H1 (cell line): Measurements from ENCODE around the gene MRM1. TPM values are rescaled to one million over a fixed set of nuclear protein-coding genes. Genes with fewer than 3 reads are reported as not detected.

Experiments used
- CTCF ChIA-PET: fragments of 300-600 bp; sonication (Branson Sonifier 250); formaldehyde crosslinking; loops from one replicate; lab custom pipeline; 2021; ENCODE audit not compliant: partially characterized antibody; lab: Charles Lee
- POLR2A ChIA-PET: fragments of 300-600 bp; sonication (Branson Sonifier 250); formaldehyde crosslinking; loops from one replicate; lab custom pipeline; 2021; ENCODE audit warnings: inconsistent platforms; ENCODE audit not compliant: partially characterized antibody; lab: Charles Lee
- DNase-seq, 2 experiments: peaks; one replicate each; pipeline versions ENCODE4 v3.0.0 to v3.0.0-alpha.2; 2010 to 2022; ENCODE audit warnings: low spot score in 2 of 2, low read depth in 1 of 2, mixed read lengths in 1 of 2
- FAIRE-seq: peaks from 2 replicates; lab custom pipeline; 2011; peaks lifted over from hg19 to GRCh38; lab: Jason Lieb, UNC
- H2AFZ ChIP-seq: 2 replicates; pipeline ENCODE4 v1.8.1; 2012; ENCODE audit warnings: low read length, inconsistent platforms
- H2AK5ac ChIP-seq: 2 replicates; pipeline ENCODE4 v1.6.1; 2013; ENCODE audit warnings: low read depth, low read length
- H2BK120ac ChIP-seq: replicated peaks from 2 replicates; pipeline ENCODE3; 2013; ENCODE audit warnings: low read depth, low read length, inconsistent platforms
- H2BK12ac ChIP-seq: 2 replicates; pipeline ENCODE4 v1.6.1; 2013; ENCODE audit warnings: low read depth, low read length
- H2BK15ac ChIP-seq: 2 replicates; pipeline ENCODE4 v1.6.1; 2013; ENCODE audit warnings: low read length
- H2BK20ac ChIP-seq: 2 replicates; pipeline ENCODE4 v1.6.1; 2013; ENCODE audit warnings: low read length
- H2BK5ac ChIP-seq: 2 replicates; pipeline ENCODE4 v1.6.1; 2013; ENCODE audit warnings: low read depth, low read length
- H3K14ac ChIP-seq: 2 replicates; pipeline ENCODE4 v1.6.1; 2013; ENCODE audit warnings: inconsistent platforms; ENCODE audit not compliant: insufficient read length
- H3K18ac ChIP-seq: 2 replicates; pipeline ENCODE4 v1.6.1; 2013; ENCODE audit warnings: low read length; ENCODE audit errors: extremely low read depth
- H3K23ac ChIP-seq: 2 replicates; pipeline ENCODE4 v1.6.1; 2013; ENCODE audit warnings: inconsistent platforms; ENCODE audit not compliant: insufficient read length
- H3K23me2 ChIP-seq: 2 replicates; pipeline ENCODE4 v1.6.1; 2013; ENCODE audit warnings: low read depth, low read length
- H3K27ac ChIP-seq: 2 replicates; pipeline ENCODE4 v1.6.1; 2011; ENCODE audit warnings: low read depth, low read length, inconsistent platforms
- H3K27me3 ChIP-seq, 4 experiments: replicated peaks in 1 of 4; 1 replicate in 1 of 4; 2 replicates in 3 of 4; pipeline versions ENCODE4 v1.6.1 to v1.8.1; 2011 to 2013; ENCODE audit warnings: low read length in 3 of 4, mild to moderate bottlenecking in 3 of 4, inconsistent platforms in 2 of 4, mixed read lengths in 2 of 4, moderate library complexity in 1 of 4; ENCODE audit not compliant: control insufficient read depth in 3 of 4, insufficient read depth in 3 of 4; ENCODE audit errors: extremely low read depth in 1 of 4
- H3K36me3 ChIP-seq, 4 experiments: 2 replicates each; pipeline versions ENCODE4 v1.6.1 to v1.8.1; 2011 to 2013; ENCODE audit warnings: mild to moderate bottlenecking in 4 of 4, low read length in 3 of 4, moderate library complexity in 2 of 4, control low read depth in 1 of 4, inconsistent platforms in 1 of 4; ENCODE audit not compliant: insufficient read depth in 4 of 4, control insufficient read depth in 2 of 4
- H3K4ac ChIP-seq: replicated peaks from 2 replicates; pipeline ENCODE3; 2013; ENCODE audit warnings: low read length, low read depth, mixed read lengths, inconsistent platforms; ENCODE audit not compliant: insufficient read length
- H3K4me1 ChIP-seq, 4 experiments: replicated peaks in 1 of 4; 1 replicate in 1 of 4; 2 replicates in 3 of 4; pipeline versions ENCODE4 v1.6.1 to v1.8.1; 2011 to 2013; ENCODE audit warnings: low read length in 3 of 4, inconsistent platforms in 2 of 4, mixed read lengths in 1 of 4; ENCODE audit not compliant: insufficient read depth in 4 of 4, control insufficient read depth in 3 of 4
- H3K4me2 ChIP-seq, 2 experiments: 2 replicates each; pipeline versions ENCODE4 v1.6.1 to v1.8.1; 2011 to 2013; ENCODE audit warnings: low read depth in 2 of 2, low read length in 2 of 2, control low read depth in 1 of 2, inconsistent platforms in 1 of 2, mild to moderate bottlenecking in 1 of 2; ENCODE audit not compliant: insufficient read depth in 1 of 2
- H3K4me3 ChIP-seq, 4 experiments: fragments of 200-600, 300-600 bp in 1 of 4; sonication (generic), shearing (Covaris generic), sonication (Bioruptor Twin) in 1 of 4; 2 replicates each; pipeline versions ENCODE4 v1.5.1 to v1.8.1; 2011 to 2016; ENCODE audit warnings: low read length in 4 of 4, low read depth in 3 of 4, control low read depth in 2 of 4, inconsistent platforms in 2 of 4, mild to moderate bottlenecking in 2 of 4, mixed read lengths in 1 of 4, moderate library complexity in 1 of 4; ENCODE audit not compliant: insufficient read depth in 2 of 4; ENCODE audit errors: extremely low read depth in 1 of 4
- H3K56ac ChIP-seq: replicated peaks from 2 replicates; pipeline ENCODE3; 2013; ENCODE audit warnings: low read depth, mild to moderate bottlenecking, mixed read lengths, low read length, inconsistent platforms; ENCODE audit not compliant: insufficient read length
- H3K79me1 ChIP-seq: 2 replicates; pipeline ENCODE4 v1.6.1; 2013; ENCODE audit warnings: low read depth, low read length, control low read depth
- H3K79me2 ChIP-seq, 2 experiments: 2 replicates each; pipeline versions ENCODE4 v1.6.1 to v1.8.1; 2012 to 2013; ENCODE audit warnings: low read length in 2 of 2, mild to moderate bottlenecking in 2 of 2, inconsistent platforms in 1 of 2; ENCODE audit not compliant: insufficient read depth in 2 of 2, control insufficient read depth in 1 of 2
- H3K9ac ChIP-seq, 4 experiments: replicated peaks in 1 of 4; 1 replicate in 1 of 4; 2 replicates in 3 of 4; pipeline versions ENCODE4 v1.6.1 to v1.8.1; 2011 to 2013; ENCODE audit warnings: low read depth in 3 of 4, low read length in 3 of 4, control low read depth in 2 of 4, mild to moderate bottlenecking in 2 of 4, moderate library complexity in 2 of 4, inconsistent platforms in 1 of 4; ENCODE audit errors: extremely low read depth in 1 of 4
- H3K9me3 ChIP-seq, 2 experiments: 2 replicates each; pipeline versions ENCODE4 v1.6.1 to v1.8.1; 2012 to 2013; ENCODE audit warnings: mild to moderate bottlenecking in 2 of 2, moderate library complexity in 2 of 2, control low read depth in 1 of 2, inconsistent platforms in 1 of 2, low read depth in 1 of 2, low read length in 1 of 2, mixed read lengths in 1 of 2; ENCODE audit not compliant: insufficient read depth in 2 of 2
- H4K20me1 ChIP-seq, 2 experiments: replicated peaks in 1 of 2; 2 replicates each; pipeline versions ENCODE3 to v1.8.1; 2011 to 2013; ENCODE audit warnings: inconsistent platforms in 2 of 2, low read length in 2 of 2, mild to moderate bottlenecking in 1 of 2; ENCODE audit not compliant: insufficient read depth in 2 of 2, control insufficient read depth in 1 of 2
- H4K5ac ChIP-seq: 2 replicates; pipeline ENCODE4 v1.6.1; 2013; ENCODE audit warnings: low read length, low read depth, mixed read lengths, inconsistent platforms; ENCODE audit not compliant: insufficient read length
- H4K8ac ChIP-seq: 2 replicates; pipeline ENCODE4 v1.8.0; 2013; ENCODE audit warnings: mild to moderate bottlenecking, moderate library complexity, low read length, inconsistent platforms; ENCODE audit not compliant: insufficient read depth; ENCODE audit errors: extremely low read depth
- H4K91ac ChIP-seq: replicated peaks from 2 replicates; pipeline ENCODE3; 2013; ENCODE audit warnings: low read length, mixed read lengths, inconsistent platforms; ENCODE audit not compliant: insufficient read length
- CREB1 ChIP-seq: IDR thresholded peaks from 2 replicates; pipeline ENCODE4 v1.6.1; 2012; ENCODE audit warnings: inconsistent platforms
- EGR1 ChIP-seq: IDR thresholded peaks from 2 replicates; pipeline ENCODE4 v1.6.1; 2011; ENCODE audit warnings: low read depth, low read length, borderline replicate concordance
- JUND ChIP-seq: IDR thresholded peaks from 2 replicates; pipeline ENCODE4 v1.6.1; 2011; ENCODE audit warnings: mild to moderate bottlenecking, improper control_type of control experiment, low read length
- NRF1 ChIP-seq: IDR thresholded peaks from 2 replicates; pipeline ENCODE4 v1.6.1; 2011; ENCODE audit warnings: mild to moderate bottlenecking, low read depth, low read length, improper control_type of control experiment
- POLR2AphosphoS5 ChIP-seq: IDR thresholded peaks from 2 replicates; pipeline ENCODE4 v1.6.1; 2011; ENCODE audit warnings: low read depth, low read length
- TBP ChIP-seq: IDR thresholded peaks from 2 replicates; pipeline ENCODE4 v1.6.1; 2011; ENCODE audit warnings: low read depth, low read length, improper control_type of control experiment
- WGBS, 2 experiments: shearing (Covaris generic) in 1 of 2; methylation state at CpG; one replicate each; pipeline versions ENCODE4 v1.1.6 to v1.1.7; 2013 to 2015; ENCODE audit warnings: low lambda C conversion rate in 2 of 2, mixed read lengths in 2 of 2, inconsistent platforms in 1 of 2, low coverage in 1 of 2, missing lambda C conversion rate in 1 of 2; ENCODE audit not compliant: insufficient replicate concordance in 2 of 2, insufficient coverage in 1 of 2, insufficient read length in 1 of 2; ENCODE audit errors: extremely low coverage in 1 of 2, missing lambda C conversion rate in 1 of 2; 5-methylcytosine and 5-hydroxymethylcytosine counted together
- polyA plus RNA-seq, 7 experiments: library from polyadenylated mRNA; depleted of rRNA in 3 of 7; stranded (reverse) in 5 of 7; unstranded in 2 of 7; fragments of >200 nt in 5 of 7; fragments of 200-250 nt in 2 of 7; gene quantifications; 1 replicate in 5 of 7; 2 replicates in 1 of 7; 4 replicates in 1 of 7; pipeline versions ENCODE4 v1.2.1 to v1.2.3, GENCODE V29; 2011 to 2013; ENCODE audit warnings: missing spikeins in 2 of 7, mixed read lengths in 2 of 7
- total RNA-seq: library from RNA; stranded (reverse); fragmentation: NEBNext Ultra II Directional; extraction: Animal tissue kit (Norgen Biotek cat#: 25700); gene quantifications from 2 replicates; pipeline ENCODE4 v1.2.1, GENCODE V29; 2021

MRM1 gene
- total and polyA plus RNA-seq, 2 of the 8 experiments (the other 6 are each of a cell fraction or from before 2014, with no cell fraction given) = 9.9 to 11.2 TPM

GRCh38 chr17:36631022-36631421 is 29.6 kb downstream of the MRM1 start:
- Histone ChIP-seq H3K9ac (no peak overlapping the region), H3K23me2 (no peaks in the 10 kb centered on the region; the same call in 1 of the 2 replicates), H4K91ac (no peak overlapping the region), H2AK5ac (0 out of 2 replicates have a peak overlapping the region, but pooled peaks have one; percentile 33), H2BK20ac (no peak overlapping the region), H2BK5ac (no peak overlapping the region), H3K23ac (no peak overlapping the region), H4K8ac (no peak overlapping the region), H4K20me1 (peaks cover 0 to 1% of the 10 kb centered on the region in 2 experiments), H4K5ac (no peak overlapping the region)
- POLR2A ChIA-PET = interaction anchor here (1.6 kb wide), 1 partner anchor 17 kb away, joined by 3 read pairs; no protein-coding TSS in a partner anchor
- TF ChIP-seq TBP = no peak
- no peak for TF ChIP-seq CREB1
- no peak for TF ChIP-seq EGR1
- no peak for TF ChIP-seq JUND
- TF ChIP-seq NRF1 = no peak
- TF ChIP-seq POLR2AphosphoS5 = no peak
- TF ChIP-seq, all 59 proteins: peak for 0
- Histone ChIP-seq H2BK12ac (no peak overlapping the region), H3K27me3 (no peaks in the 10 kb centered on the region; a peak in 2 of 7 replicates), H3K9me3 (no peaks in the 10 kb centered on the region), H3K56ac (no peak overlapping the region), H3K79me2 (no peaks in the 10 kb centered on the region), H3K4me2 (no peak overlapping the region), H3K79me1 (no peaks in the 10 kb centered on the region), H3K4ac (no peak overlapping the region), H2AFZ (no peak overlapping the region), H3K27ac (no peak overlapping the region), H3K4me1 (peaks cover 2 to 28% (median 11%) of the 10 kb centered on the region in 4 experiments; a peak in 6 of 7 replicates), H3K14ac (no peak overlapping the region), H3K36me3 (no peaks in the 10 kb centered on the region), H3K18ac (no peak overlapping the region), H3K4me3 (no peak overlapping the region), H2BK15ac (no peak overlapping the region), H2BK120ac (no peak overlapping the region)
- DNase-seq (no peak), FAIRE-seq (no peak)
- CTCF ChIA-PET = interaction anchor here (0.9 to 9.5 kb wide), 13 partner anchors 9 to 416 kb away, joined by 3 to 86 read pairs (median 22); no protein-coding TSS in a partner anchor
- 94% methylated on average over 4 of the region's 4 CpGs; no CpG with 5 or more reads in 1 of the 2 experiments for WGBS, 2 experiments
